ENCODE data around the gene PRR35.

DNA sequence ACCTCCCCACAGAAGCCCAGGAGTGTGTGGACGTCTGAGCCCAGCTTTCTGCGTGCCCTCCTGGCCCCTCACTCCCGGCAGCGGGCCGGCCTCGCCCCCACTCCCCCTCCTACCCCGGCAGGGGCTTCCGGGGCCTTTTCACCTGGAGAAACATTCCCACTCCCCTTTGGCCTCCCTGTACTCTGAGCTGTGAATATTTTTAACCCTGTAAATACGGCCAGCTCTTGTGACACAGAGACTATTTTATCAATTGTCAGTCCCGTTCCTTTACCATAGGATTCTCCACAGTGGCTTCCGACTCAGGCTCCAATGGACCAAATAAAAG lies 5.9 kb upstream of the PRR35 start:
- TF ChIP-seq, protein P1, sequence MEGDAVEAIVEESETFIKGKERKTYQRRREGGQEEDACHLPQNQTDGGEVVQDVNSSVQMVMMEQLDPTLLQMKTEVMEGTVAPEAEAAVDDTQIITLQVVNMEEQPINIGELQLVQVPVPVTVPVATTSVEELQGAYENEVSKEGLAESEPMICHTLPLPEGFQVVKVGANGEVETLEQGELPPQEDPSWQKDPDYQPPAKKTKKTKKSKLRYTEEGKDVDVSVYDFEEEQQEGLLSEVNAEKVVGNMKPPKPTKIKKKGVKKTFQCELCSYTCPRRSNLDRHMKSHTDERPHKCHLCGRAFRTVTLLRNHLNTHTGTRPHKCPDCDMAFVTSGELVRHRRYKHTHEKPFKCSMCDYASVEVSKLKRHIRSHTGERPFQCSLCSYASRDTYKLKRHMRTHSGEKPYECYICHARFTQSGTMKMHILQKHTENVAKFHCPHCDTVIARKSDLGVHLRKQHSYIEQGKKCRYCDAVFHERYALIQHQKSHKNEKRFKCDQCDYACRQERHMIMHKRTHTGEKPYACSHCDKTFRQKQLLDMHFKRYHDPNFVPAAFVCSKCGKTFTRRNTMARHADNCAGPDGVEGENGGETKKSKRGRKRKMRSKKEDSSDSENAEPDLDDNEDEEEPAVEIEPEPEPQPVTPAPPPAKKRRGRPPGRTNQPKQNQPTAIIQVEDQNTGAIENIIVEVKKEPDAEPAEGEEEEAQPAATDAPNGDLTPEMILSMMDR (IDR thresholded peaks at IDR 0.05): no peak
- no peak for TF ChIP-seq POLR2A (IDR thresholded peaks at IDR 0.05)

Measured in upper lobe of left lung (tissue), 4 donors.